PC-9 (cell line): ENCODE results near the gene OR4K13.

Source experiments
- EZH2 ChIP-seq: fragments of 200-600 bp; sonication (generic); IDR thresholded peaks from 2 replicates; pipeline ENCODE4 v1.8.0; 2017; ENCODE audit warnings: antibody characterized with exemption, low read depth
- TF ChIP-seq, protein P1 (sequence below): fragments of 200-600 bp; sonication (generic); conservative IDR thresholded peaks from 2 replicates; pipeline ENCODE4 v1.6.1; 2017; ENCODE audit warnings: mixed run types, antibody characterized with exemption, mild to moderate bottlenecking, moderate library complexity

DNA sequence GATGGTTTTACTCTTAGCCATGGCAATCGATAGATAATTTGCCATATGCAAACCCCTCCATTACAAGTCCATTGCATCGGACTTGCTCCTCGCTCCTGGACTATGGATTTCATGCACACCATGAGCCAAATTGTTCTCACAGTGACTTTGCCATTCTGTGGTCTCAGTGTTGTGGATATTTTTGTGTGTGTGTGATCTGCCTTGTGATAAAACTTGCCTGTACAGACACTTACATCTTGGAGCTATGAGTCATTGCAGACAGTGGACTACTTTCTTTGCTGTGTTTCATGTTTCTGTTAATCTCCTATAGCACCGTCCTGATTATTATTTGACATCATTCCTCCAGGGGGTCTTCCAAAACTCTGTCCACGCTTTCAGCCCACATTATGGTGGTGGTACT lies 8.4 kb upstream of the OR4K13 start:
- TF ChIP-seq, protein P1, sequence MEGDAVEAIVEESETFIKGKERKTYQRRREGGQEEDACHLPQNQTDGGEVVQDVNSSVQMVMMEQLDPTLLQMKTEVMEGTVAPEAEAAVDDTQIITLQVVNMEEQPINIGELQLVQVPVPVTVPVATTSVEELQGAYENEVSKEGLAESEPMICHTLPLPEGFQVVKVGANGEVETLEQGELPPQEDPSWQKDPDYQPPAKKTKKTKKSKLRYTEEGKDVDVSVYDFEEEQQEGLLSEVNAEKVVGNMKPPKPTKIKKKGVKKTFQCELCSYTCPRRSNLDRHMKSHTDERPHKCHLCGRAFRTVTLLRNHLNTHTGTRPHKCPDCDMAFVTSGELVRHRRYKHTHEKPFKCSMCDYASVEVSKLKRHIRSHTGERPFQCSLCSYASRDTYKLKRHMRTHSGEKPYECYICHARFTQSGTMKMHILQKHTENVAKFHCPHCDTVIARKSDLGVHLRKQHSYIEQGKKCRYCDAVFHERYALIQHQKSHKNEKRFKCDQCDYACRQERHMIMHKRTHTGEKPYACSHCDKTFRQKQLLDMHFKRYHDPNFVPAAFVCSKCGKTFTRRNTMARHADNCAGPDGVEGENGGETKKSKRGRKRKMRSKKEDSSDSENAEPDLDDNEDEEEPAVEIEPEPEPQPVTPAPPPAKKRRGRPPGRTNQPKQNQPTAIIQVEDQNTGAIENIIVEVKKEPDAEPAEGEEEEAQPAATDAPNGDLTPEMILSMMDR = no peak
- no peak for TF ChIP-seq EZH2
